NCI-H146 (cell line): Measurements from ENCODE around the gene ALDH18A1.
A peak's percentile ranks its signal among the peaks of the same experiment; 100 is the strongest.
"Not testable (repeated sequence)": the region's sequence is repeated elsewhere in the genome, so short reads cannot be mapped to it uniquely, and the experiment has no call there.

Experiments
- DNase-seq: peaks from one replicate; lab custom pipeline; 2025; lab: John Stamatoyannopoulos, UW

The ALDH18A1 gene

DNA sequence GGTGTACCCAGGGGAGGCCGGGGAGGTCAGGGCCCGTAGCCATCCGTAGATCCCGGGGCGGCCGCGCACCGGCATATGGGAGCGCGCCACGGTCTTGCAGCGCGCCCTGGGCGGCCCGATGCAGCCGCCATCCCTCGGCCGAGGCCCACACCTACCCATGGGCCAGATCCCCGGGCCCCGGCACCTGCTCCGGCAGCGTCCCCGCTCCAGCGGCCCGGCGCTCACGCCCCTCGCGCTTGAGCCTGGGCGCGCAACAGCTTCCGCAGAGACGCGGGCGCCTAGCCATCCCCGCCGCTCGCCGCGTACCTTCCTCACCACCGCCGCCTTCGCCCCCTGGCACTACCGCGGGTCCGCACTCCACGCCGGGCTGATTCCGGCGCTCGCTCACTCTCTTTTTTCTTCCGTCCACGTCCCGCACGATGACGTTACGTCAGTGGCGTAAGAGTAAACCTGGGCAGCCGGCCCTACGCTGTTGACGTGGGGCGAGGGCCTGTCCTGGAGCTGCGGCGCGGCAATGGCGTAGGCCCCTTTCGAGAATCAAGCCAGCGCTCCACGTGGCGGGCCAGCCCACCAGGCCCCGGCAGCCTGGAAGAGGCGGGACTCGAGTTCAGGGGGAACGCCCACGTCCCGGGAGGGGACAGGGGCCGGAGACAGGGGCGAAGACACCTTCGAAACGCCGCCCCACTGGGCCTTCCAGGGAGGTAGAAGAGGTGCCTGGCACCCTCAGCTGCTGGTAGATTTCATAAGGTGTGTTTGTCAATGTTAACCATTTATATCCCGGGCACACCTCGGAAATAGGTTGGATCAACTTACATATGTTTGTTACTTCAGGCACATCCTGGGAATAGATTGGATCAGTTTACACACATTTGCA is at the start of gene ALDH18A1:
TSS of gene ALDH18A1 (minus strand) at position 421 of the 874 bp plus-strand sequence. CDS start 3,334 bp downstream, outside the sequence.
- peak; percentile 86 for DNase-seq

DNA sequence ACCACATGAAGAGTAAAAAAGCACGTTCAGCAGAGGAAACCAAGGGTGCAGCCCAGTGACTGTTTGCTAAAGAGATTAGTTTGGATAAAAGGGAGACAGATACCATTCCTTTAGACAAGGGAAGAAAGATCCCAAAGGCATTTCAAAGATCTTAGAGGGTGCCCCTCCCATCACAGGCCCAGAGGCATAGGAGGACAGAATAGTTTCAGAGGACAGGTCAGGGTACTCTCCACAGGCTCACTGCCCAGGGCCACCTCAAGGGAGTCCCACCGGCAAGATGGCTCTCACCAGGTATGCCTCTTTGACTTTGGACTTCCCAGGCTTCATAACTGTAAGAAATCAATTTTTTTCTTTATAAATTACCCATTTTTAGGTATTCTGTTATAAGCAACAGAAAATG is 41.9 kb upstream of the ALDH18A1 start:
- DNase-seq: no peak

- DNase-seq: no peak
Observed at GRCh38 chr10:95697429-95697828, 40.9 kb upstream of the ALDH18A1 start.

DNA sequence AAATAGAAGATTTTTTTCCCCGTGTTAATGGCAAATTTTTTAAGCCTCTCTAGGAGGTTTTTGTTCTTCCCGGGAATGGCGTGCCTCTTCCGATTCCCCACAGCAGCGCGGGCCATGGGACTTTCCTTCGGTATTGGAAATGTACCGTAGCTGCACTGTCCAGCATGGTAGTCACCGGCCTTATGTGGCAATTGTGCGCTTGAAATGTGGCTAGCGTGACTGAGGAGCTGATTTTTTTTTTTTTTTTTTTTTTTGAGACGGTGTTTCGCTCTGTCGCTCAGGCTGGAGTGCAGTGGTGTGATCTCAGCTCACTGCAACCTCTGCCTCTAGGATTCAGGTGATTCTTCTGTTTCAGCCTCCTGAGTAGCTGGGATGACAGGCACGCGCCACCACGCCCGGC is 38.2 kb upstream of the ALDH18A1 start:
- peak; percentile 37 for DNase-seq

DNA sequence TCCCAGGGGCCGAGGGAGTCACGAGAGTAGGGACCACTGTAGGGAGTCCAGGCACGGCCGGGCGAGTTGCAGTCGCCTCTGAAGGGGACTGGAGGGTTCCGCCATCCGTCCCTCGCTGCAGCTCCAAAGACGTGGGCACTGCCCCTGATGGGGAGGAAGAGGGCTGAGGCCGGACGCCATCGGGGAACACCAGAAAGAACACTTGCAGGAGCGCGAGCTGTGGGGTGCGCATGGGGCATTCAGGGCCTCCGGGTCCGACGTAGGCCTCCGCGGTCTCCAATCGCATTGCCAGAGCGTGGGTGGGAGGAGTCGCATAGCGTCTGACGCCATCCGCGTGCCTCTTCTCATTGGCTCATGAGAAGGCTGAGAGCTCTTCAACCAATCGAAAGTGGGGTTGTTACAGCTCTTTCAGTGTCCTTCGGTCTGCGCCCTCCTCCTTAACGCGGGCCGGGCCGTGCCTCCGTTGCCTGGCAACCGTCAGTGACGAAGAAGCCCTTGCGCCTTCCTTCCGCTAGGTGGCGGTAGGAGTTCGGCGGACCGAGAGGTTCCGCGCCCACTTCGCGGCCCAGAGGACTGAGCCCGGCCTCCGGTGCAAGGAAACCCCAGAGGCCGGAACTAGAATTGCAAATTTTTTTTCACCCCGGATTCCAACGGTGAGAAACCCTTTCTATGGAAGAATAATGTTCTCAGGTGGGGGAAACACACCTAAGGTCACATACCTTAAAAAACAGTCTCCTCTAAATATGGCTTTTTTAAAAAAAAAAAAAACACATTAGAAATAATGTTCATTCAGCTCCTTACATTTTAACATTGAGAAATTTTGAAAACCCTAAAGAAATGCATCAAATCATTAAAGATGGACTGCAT is 37.4 kb upstream of the ALDH18A1 start, which contains the start of gene TCTN3:
TSS of gene TCTN3 (minus strand) at position 260 of the 867 bp plus-strand sequence. CDS start at position 232, 28 bp downstream.
- DNase-seq: peak; percentile 99

- no peak for DNase-seq
Observed at GRCh38 chr10:95693071-95693667, 36.7 kb upstream of the ALDH18A1 start.

GRCh38 chr10:95691281-95691680 is 34.8 kb upstream of the ALDH18A1 start:
- no peak for DNase-seq

DNA sequence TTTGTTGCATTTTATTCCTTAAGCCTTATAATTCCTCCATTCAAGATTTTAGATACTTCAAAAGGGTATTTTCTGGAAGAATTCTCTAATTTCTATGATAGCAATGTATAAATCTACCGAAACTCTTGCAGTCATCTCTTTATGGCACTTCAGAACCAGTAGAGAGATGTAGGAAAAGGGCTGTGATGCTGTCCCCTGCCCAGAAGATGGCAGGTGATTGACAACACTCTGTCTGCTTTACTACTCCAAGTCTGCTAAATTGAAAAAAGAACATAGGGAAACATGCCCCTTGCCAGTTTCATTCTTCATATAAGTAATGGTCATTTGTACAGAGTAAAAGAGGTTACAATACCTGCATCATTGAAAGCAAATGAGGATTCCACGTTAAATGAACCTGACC is 32.1 kb upstream of the ALDH18A1 start:
- DNase-seq: no peak

DNA sequence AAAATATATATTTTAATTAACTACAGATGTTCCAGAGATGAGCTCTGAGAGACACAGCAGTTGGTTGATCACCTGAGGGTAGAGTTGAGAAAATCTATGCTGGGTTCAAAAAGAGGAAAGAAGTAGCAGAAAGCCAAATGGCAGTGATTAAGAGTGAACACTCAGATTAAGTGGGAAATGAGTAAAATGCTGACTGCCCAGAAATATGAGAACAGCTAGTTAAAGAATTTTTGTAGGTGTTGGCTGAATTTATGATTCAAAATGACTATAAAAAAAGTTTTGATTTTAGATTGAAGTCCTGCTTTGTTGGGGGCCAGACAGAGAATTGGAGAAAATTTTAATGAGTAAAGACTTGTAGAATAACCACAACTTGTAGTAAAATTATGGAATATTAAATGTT is 27.5 kb upstream of the ALDH18A1 start:
- DNase-seq: no peak

GRCh38 chr10:95675403-95676116 is 19.0 kb upstream of the ALDH18A1 start:
- DNase-seq: no peak

DNA sequence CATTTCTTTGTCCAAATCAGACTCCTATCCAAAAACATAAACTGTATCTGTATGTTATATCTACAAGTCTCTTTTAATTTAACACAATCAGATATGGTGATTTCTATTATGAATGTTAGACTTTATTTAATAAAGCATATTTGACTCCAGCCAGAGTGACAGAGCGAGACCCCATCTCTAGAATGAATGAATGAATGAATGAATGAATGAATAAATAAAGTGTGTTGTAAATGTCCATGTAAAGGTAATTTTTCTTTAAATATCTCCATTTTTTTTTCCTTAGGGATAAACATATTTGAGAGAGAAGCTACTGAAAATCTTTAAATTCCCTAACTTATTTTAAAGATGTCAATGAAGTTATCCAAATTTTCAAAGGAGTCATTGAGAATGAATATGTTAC is 18.1 kb upstream of the ALDH18A1 start:
- no peak for DNase-seq

- not testable (repeated sequence) for DNase-seq
Observed at GRCh38 chr10:95672641-95673040, 16.1 kb upstream of the ALDH18A1 start.

- no peak for DNase-seq
Observed at GRCh38 chr10:95664543-95664942, 8.0 kb upstream of the ALDH18A1 start.

DNA sequence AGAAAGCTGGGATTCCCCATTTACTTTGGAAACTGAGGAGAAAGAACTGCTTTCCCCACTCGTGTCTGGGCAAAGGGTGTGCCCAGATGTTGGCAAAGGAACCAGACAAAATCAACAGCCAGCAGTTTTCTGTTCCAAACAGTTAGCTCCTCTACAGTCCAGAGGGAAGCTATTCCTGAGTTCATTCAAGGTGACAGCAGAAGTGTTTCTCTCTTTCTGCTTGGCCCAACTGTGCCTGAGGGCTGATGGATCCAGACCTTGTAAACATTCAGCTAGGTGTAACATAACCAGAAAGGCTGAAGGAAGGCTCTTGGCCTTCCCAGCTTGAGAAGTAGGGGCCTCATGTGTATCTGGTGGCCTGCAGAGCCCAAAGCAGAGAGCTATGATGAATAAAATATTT is 7.0 kb upstream of the ALDH18A1 start:
- DNase-seq: no peak

DNA sequence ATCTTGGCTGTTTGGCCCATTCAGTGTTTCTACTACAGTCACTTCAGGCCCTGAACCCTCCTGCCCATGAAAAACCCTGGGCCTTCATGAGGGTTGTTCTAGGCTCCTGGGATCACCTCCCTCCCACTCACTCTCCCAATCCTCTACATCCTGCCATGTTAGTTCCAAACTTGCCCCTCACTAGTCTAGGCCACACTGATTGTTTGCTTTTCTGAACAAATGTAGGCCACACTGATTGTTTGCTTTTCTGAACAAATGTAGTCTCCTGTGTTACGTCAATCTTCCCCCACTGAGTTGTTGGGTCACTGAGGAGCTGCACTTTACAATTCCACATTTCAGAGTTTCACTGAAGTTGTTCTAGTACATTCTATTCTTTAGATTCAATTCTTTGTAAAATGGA is 5.3 kb upstream of the ALDH18A1 start:
- no peak for DNase-seq

GRCh38 chr10:95660283-95660682 is 3.8 kb upstream of the ALDH18A1 start:
- no peak for DNase-seq

DNA sequence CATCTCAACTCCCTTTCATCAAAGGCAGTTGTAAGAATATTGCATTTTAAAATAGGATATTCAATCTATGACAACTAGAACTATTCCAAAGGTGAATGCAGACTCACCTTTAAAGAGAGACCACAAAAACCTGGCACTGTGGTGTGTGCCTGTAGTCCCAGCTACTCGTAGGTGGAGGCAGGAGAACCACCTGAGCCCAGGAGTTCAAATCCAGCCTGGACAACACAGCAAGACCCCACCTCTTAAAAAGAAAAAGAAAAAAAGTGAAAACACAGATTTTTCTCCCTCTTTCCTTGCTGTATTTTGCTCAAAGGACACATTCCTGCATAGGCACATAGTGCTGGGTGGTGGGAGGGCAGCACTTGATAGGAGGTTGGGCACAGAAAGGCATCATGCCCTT is 739 bp upstream of the ALDH18A1 start:
- no peak for DNase-seq

DNA sequence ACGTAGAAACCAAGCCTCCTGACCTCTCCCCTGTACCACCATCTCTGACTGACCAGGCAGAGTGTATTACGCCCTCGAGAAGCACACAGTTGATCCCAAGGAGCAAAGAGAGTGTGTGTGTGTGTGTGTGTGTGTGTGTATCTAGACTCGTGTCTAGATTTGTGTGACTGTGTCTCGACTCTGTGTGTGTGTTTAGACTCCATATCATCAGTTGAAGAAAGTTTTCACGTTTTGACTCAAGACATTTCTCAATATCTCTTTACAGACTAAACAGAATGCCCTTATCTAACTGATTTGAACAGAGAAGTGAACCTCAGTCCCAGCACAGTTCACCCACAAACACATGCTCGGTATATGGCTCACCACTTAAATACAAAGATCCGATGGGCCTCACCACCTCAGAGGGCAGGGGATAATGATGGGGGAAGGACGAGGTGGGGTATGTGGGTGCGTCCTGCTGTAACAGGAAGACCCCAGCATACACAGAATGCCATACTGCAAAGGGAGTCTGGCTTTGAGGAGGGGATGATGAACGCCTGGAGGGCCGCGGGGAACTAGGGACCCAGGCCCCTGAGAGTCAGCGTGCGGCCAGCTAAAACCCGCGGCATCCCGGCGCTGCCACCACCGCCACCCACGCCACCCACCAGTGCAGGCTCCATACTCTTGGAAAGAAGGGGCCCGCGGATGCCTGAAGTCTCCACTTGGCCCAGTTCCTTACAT is 780 bp downstream of the ALDH18A1 start:
- DNase-seq: peak; percentile 26

- DNase-seq: no peak
Observed at GRCh38 chr10:95653895-95654294, 2.6 kb downstream of the ALDH18A1 start.

- DNase-seq: no peak
Observed at GRCh38 chr10:95651346-95652060, 5.0 kb downstream of the ALDH18A1 start.
